HEK293 (cell line): ENCODE data around the gene ALX1.

Experiments used
- CTCF ChIA-PET: fragments of 350-600 bp; formaldehyde crosslinking; extraction: SDS; loops from one replicate; lab custom pipeline; 2021; ENCODE audit warnings: antibody characterized with exemption; lab: Yijun Ruan, JAX
- POLR2A ChIA-PET: fragments of 300-600 bp; formaldehyde crosslinking; extraction: SDS; loops from one replicate; lab custom pipeline; 2020; ENCODE audit warnings: antibody characterized with exemption, inconsistent platforms; lab: Yijun Ruan, JAX
- H3K27ac ChIP-seq: fragments of 200-500 bp; sonication (Bioruptor generic); 2 replicates; pipeline ENCODE4 v1.5.1; 2014; ENCODE audit warnings: low read depth, low read length, control low read depth, inconsistent platforms; ENCODE audit errors: extremely low read depth
- H3K36me3 ChIP-seq, 2 experiments: fragments of 200-500 bp in 1 of 2; sonication (Bioruptor generic) in 1 of 2; 1 replicate in 1 of 2; 2 replicates in 1 of 2; pipeline ENCODE4 v1.5.1; 2014 to 2017; ENCODE audit warnings: inconsistent platforms in 2 of 2, low read length in 2 of 2; ENCODE audit not compliant: control insufficient read depth in 2 of 2, insufficient read depth in 1 of 2
- H3K4me1 ChIP-seq: fragments of 200-500 bp; sonication (Bioruptor generic); 2 replicates; pipeline ENCODE4 v1.5.1; 2014; ENCODE audit warnings: mild to moderate bottlenecking, low read length, inconsistent platforms; ENCODE audit not compliant: control insufficient read depth, insufficient read depth
- H3K4me3 ChIP-seq: 2 replicates; pipeline ENCODE4 v1.5.1; 2011; ENCODE audit warnings: low read depth, mild to moderate bottlenecking, control low read depth, low read length, moderate library complexity
- H3K9me3 ChIP-seq: fragments of 200-500 bp; sonication (Bioruptor generic); 2 replicates; pipeline ENCODE4 v1.5.1; 2014; ENCODE audit warnings: low read depth, low read length, inconsistent platforms; ENCODE audit not compliant: control insufficient read depth, insufficient read depth
- AEBP2 ChIP-seq: fragments of 450-650 bp; formaldehyde crosslinking; IDR thresholded peaks from 2 replicates; pipeline ENCODE4 v1.5.1; 2016; ENCODE audit warnings: missing biosample characterization, missing genetic modification characterization, borderline replicate concordance
- SALL2 ChIP-seq: fragments of 450-650 bp; formaldehyde crosslinking; IDR thresholded peaks from 2 replicates; pipeline ENCODE4 v1.5.0; 2017; ENCODE audit warnings: missing biosample characterization, mild to moderate bottlenecking, missing genetic modification characterization, borderline replicate concordance
- ZBTB44 ChIP-seq: fragments of 450-650 bp; IDR thresholded peaks from 2 replicates; pipeline ENCODE4 v1.5.1; 2018; ENCODE audit warnings: missing biosample characterization, mild to moderate bottlenecking, missing genetic modification characterization
- ZBTB48 ChIP-seq: fragments of 450-650 bp; formaldehyde crosslinking; IDR thresholded peaks from 2 replicates; pipeline ENCODE4 v1.5.1; 2016; ENCODE audit warnings: missing biosample characterization, missing genetic modification characterization
- ZBTB49 ChIP-seq: fragments of 450-650 bp; formaldehyde crosslinking; IDR thresholded peaks from 2 replicates; pipeline ENCODE4 v1.5.1; 2016; ENCODE audit warnings: missing biosample characterization, missing genetic modification characterization, low read depth
- ZFHX2 ChIP-seq: fragments of 450-650 bp; formaldehyde crosslinking; conservative IDR thresholded peaks from 2 replicates; pipeline ENCODE4 v1.5.1; 2016; ENCODE audit warnings: missing biosample characterization, missing genetic modification characterization
- ZIC2 ChIP-seq: fragments of 450-650 bp; formaldehyde crosslinking; IDR thresholded peaks from 2 replicates; pipeline ENCODE4 v1.5.1; 2016; ENCODE audit warnings: missing biosample characterization, missing genetic modification characterization
- ZNF155 ChIP-seq: fragments of 450-650 bp; formaldehyde crosslinking; IDR thresholded peaks from 2 replicates; pipeline ENCODE4 v1.5.1; 2016; ENCODE audit warnings: missing biosample characterization, missing genetic modification characterization
- ZNF19 ChIP-seq: fragments of 450-650 bp; formaldehyde crosslinking; IDR thresholded peaks from 2 replicates; pipeline ENCODE4; 2016; ENCODE audit warnings: missing biosample characterization, missing genetic modification characterization, low read depth
- ZNF23 ChIP-seq: fragments of 450-650 bp; formaldehyde crosslinking; IDR thresholded peaks from 2 replicates; pipeline ENCODE4 v1.5.1; 2016; ENCODE audit warnings: missing biosample characterization, missing genetic modification characterization, borderline replicate concordance
- ZNF302 ChIP-seq: fragments of 450-650 bp; formaldehyde crosslinking; IDR thresholded peaks from 2 replicates; pipeline ENCODE4 v1.5.1; 2016; ENCODE audit warnings: missing biosample characterization, missing genetic modification characterization, low read depth
- ZNF335 ChIP-seq: fragments of 450-650 bp; formaldehyde crosslinking; conservative IDR thresholded peaks from 2 replicates; pipeline ENCODE4 v1.5.1; 2016; ENCODE audit warnings: missing biosample characterization, missing genetic modification characterization
- ZNF362 ChIP-seq: fragments of 450-650 bp; formaldehyde crosslinking; IDR thresholded peaks from 2 replicates; pipeline ENCODE4 v1.5.1; 2016; ENCODE audit warnings: missing biosample characterization, missing genetic modification characterization
- ZNF48 ChIP-seq: fragments of 450-650 bp; formaldehyde crosslinking; IDR thresholded peaks from 2 replicates; pipeline ENCODE4 v1.5.1; 2016; ENCODE audit warnings: missing biosample characterization, missing genetic modification characterization
- ZNF521 ChIP-seq: fragments of 450-650 bp; formaldehyde crosslinking; IDR thresholded peaks from 2 replicates; pipeline ENCODE4 v1.5.1; 2017; ENCODE audit warnings: missing biosample characterization, mild to moderate bottlenecking, missing genetic modification characterization
- ZNF580 ChIP-seq: fragments of 450-650 bp; formaldehyde crosslinking; IDR thresholded peaks from 2 replicates; pipeline ENCODE4 v1.5.1; 2016; ENCODE audit warnings: missing biosample characterization, missing genetic modification characterization
- ZNF629 ChIP-seq: fragments of 450-650 bp; formaldehyde crosslinking; IDR thresholded peaks from 2 replicates; pipeline ENCODE4 v1.5.1; 2017; ENCODE audit warnings: missing biosample characterization, missing genetic modification characterization
- ZNF670 ChIP-seq: fragments of 450-650 bp; formaldehyde crosslinking; IDR thresholded peaks from 2 replicates; pipeline ENCODE4 v1.5.1; 2016; ENCODE audit warnings: missing biosample characterization, missing genetic modification characterization, low read depth

ALX1 gene

GRCh38 chr12:85260447-85260846 is 19.6 kb upstream of the ALX1 start:
- Histone ChIP-seq H3K4me1 (no peaks in the 10 kb centered on the region), H3K4me3 (no peak overlapping the region), H3K36me3 (no peaks in the 10 kb centered on the region), H3K9me3 (no peaks in the 10 kb centered on the region), H3K27ac (no peak overlapping the region)
- ChIA-PET CTCF (interaction anchor here (1.7 kb wide), 1 partner anchor 8 kb away, joined by 3 read pairs; no protein-coding TSS in a partner anchor), POLR2A (no interaction called here)
- TF ChIP-seq ZNF335 (tag by site-specific recombination) (no peak), ZFHX2 (no peak), ZNF580 (tag by site-specific recombination) (no peak), ZNF362 (tag by site-specific recombination) (no peak), ZBTB48 (tag by site-specific recombination) (no peak), ZNF521 (no peak), ZNF302 (tag by site-specific recombination) (no peak)

- H3K9me3 ChIP-seq = no peaks in the 10 kb centered on the region
- ChIA-PET CTCF (interaction anchor here (1.7 kb wide), 1 partner anchor 9 kb away, joined by 3 read pairs; no protein-coding TSS in a partner anchor), POLR2A (no interaction called here)
- no peak for TF ChIP-seq SALL2 (tag by site-specific recombination)
- no peak for TF ChIP-seq ZBTB49 (tag by site-specific recombination)
- TF ChIP-seq ZNF19 (tag by site-specific recombination) = no peak
- no peak for TF ChIP-seq ZIC2
- TF ChIP-seq ZNF23 (tag by site-specific recombination) = no peak
- no peak for TF ChIP-seq AEBP2 (tag by site-specific recombination)
- TF ChIP-seq ZNF155 (tag by site-specific recombination) = no peak
- no peak for TF ChIP-seq ZNF48
- no peak for TF ChIP-seq ZBTB44 (tag by site-specific recombination)
- no peak for TF ChIP-seq ZNF629 (tag by site-specific recombination)
- TF ChIP-seq ZNF670 (tag by site-specific recombination) = no peak
- no peak overlapping the region for H3K27ac ChIP-seq
- H3K36me3 ChIP-seq = no peaks in the 10 kb centered on the region
- H3K4me1 ChIP-seq = no peaks in the 10 kb centered on the region
- H3K4me3 ChIP-seq = no peak overlapping the region
These were observed 19.1 kb upstream of the ALX1 start for GRCh38 chr12:85260896-85261295.
